ENCODE results near the gene PAK1.

The PAK1 gene

DNA sequence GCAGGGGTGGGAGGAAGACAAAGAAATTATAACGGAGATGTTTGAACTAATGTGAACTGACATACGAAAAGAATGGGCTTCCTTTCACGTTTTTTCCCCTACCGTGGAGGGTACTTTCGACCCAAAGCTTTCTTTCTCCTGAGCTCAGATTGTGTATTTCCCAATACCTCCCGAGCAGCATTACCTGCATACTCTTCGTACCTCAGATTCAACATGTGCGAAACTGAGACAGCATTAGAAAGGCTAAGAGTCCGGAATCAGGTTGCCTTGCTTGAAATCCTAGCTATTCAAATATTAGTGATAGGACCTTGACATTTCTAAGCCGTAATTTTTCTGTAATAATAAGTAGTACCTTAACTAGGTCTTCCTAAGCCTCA, 778 bp upstream of the PAK1 start:
- FAIRE-seq, result no peak

GRCh38 chr11:77472991-77473800, 698 bp downstream of the PAK1 start:
- DNase-seq (ENCODE audit: low spot score) (peak; percentile 79), FAIRE-seq (peak; percentile 81)

More for the DNA sequence above, 778 bp upstream of the PAK1 start:
- DNase-seq (ENCODE audit: low spot score), result no peak

- DNase-seq (ENCODE audit: low spot score), result peak; percentile 24
- no peak for FAIRE-seq
These were observed 2.2 kb downstream of the PAK1 start for GRCh38 chr11:77471558-77472193.

DNA sequence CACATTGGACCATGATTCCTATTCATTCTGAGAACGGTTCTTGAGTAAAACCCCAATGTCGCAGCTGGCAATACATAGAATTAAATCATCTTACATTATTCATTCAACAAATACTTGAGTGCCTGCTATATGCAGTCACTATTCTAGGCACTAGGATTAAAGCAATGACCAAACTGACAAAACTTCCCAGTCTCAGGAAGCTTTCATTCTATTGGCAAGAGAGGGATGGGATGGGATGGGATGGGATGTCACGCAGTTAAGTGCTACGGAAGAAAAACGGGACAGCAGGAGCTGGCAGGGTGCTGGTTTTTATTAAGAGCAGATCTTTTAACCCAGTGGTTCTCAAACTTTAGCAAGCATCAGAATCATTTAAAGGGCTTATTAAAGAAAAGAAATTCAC, 2.9 kb downstream of the PAK1 start:
- DNase-seq (ENCODE audit: low spot score) (no peak), FAIRE-seq (no peak)

- no peak for DNase-seq (ENCODE audit: low spot score)
- no peak for FAIRE-seq
These were observed 3.4 kb downstream of the PAK1 start for GRCh38 chr11:77470504-77470903.

DNA sequence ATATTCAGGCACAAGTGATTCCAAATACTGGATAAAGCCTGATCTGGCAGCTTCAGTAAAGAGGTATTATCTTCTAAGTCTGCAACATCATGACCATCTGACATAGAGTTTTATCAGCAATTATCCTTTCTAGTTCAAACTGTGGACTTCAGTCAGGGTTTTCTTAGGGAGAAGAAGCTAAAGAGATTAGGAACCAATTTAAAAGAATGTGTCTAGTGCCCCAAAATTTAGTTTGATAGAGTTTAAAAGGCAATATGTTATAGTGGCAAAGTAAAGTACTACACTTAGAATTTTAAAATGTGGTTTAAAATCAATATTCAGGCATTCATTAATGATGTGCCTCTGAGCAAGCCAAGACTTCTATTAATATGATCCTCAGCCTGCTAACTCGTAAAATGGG, 5.4 kb downstream of the PAK1 start:
- FAIRE-seq (no peak), DNase-seq (ENCODE audit: low spot score) (no peak)

- no peak for DNase-seq (ENCODE audit: low spot score)
- no peak for FAIRE-seq
These were observed 5.9 kb downstream of the PAK1 start for GRCh38 chr11:77467993-77468392.

- no peak for DNase-seq (ENCODE audit: low spot score)
- no peak for FAIRE-seq
These were observed 6.7 kb downstream of the PAK1 start for GRCh38 chr11:77467233-77467632.

- no peak for FAIRE-seq
- DNase-seq (ENCODE audit: low spot score), result no peak
These were observed 16.6 kb downstream of the PAK1 start for GRCh38 chr11:77457340-77457739.

GRCh38 chr11:77455740-77456139, 18.2 kb downstream of the PAK1 start:
- DNase-seq (ENCODE audit: low spot score) (no peak), FAIRE-seq (no peak)

DNA sequence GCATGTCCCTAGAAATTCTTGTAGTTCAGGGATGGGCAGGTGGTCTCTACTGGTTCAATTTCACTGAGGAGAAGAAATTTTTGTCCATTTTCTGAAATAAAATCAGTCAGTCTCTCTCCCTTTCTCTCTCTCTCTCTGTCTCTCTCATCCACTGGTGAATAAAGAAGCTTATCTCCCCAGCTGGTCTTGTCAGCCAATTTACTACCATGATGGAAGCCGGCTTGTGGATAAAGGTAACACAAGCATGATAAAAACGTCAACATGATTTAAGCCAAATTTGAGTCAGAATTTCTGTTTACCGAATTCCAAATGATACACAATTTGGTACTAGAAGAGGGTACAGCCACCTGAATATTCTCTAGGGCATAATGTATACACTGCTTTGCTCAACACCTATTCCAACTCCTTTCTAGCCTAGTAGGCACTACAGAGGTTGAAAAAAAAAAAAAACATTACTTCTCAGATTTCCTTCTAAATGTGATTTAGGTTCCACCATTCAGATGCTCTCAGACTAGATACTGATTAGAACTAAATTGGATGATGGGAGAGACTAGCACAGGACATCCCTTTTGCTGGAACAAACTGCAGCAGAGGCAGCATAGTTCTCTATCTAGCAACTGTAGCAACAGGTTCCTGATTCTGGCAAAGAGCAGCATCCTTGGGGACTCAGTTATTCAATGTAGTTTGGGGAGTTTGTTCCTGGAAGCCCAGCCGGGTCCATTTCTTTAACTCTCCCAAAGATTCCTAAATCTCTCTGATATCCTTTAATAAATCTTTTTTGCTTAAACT, 18.8 kb downstream of the PAK1 start:
- FAIRE-seq (no peak), DNase-seq (ENCODE audit: low spot score) (no peak)

DNA sequence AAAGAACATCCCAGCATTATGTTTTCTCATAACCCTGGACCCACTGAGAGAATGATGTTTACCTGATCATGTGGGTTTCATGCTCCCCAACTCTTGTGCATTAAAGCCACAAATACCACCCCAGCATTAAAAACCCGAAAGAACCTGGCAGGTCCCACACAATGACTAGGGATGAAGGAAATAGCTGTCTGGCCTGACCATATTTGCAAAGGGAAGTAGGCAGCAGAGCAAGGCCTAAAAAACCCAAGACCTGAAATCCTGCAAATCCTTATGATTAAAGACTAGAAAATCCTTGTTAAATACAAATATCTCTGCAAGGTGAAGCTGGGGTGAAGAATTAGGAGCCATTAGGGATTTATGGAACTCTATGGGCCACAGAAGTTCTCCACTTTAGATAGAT, 23.7 kb downstream of the PAK1 start:
- DNase-seq (ENCODE audit: low spot score) (no peak), FAIRE-seq (no peak)

GRCh38 chr11:77449784-77450183, 24.1 kb downstream of the PAK1 start:
- FAIRE-seq (no peak), DNase-seq (ENCODE audit: low spot score) (no peak)

DNA sequence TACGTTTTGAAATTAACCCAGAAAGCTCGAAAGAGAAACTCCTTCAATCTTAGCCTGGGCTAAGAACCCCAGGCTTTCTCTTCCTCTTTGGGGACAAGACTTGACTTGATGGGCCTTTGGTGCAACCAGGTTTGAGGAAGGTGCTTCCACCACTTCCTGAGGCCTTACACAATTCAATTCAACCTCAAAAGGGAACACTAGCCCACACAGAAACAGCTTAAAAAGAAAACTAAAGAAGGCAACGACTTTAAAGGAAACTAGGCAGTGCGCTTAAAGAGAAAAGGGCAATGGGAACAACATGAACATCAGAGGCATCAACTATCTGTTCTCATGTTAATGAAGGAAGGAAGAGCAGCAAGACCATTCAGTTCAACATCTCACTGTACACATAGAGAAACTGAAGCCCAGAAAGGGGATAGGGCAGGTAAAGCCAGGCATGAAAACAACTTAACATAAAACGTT, 24.8 kb downstream of the PAK1 start:
- DNase-seq (ENCODE audit: low spot score), result no peak
- no peak for FAIRE-seq

GRCh38 chr11:77448269-77448668, 25.6 kb downstream of the PAK1 start:
- no peak for DNase-seq (ENCODE audit: low spot score)
- no peak for FAIRE-seq

- FAIRE-seq (no peak), DNase-seq (ENCODE audit: low spot score) (no peak)
These were observed 26.8 kb downstream of the PAK1 start for GRCh38 chr11:77446911-77447629.

DNA sequence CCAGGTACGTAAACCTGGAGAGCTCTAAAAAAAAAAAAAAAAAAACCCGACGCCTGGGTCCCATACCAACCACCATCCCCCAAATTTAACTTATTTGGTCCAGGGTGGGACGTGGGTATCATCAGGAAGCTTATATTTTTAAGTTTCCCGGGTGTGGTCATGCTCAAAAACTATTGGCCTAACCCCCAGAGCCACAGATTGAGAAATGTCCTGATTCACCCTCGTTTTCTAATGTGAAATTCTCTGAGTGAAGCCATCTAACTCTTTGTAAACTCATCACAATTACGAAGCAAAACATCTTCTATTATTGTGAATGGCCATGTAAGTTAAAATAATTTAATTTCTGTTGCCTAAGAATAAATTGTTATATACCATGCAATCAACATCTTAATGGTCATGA, 29.6 kb downstream of the PAK1 start:
- FAIRE-seq (no peak), DNase-seq (ENCODE audit: low spot score) (no peak)

DNA sequence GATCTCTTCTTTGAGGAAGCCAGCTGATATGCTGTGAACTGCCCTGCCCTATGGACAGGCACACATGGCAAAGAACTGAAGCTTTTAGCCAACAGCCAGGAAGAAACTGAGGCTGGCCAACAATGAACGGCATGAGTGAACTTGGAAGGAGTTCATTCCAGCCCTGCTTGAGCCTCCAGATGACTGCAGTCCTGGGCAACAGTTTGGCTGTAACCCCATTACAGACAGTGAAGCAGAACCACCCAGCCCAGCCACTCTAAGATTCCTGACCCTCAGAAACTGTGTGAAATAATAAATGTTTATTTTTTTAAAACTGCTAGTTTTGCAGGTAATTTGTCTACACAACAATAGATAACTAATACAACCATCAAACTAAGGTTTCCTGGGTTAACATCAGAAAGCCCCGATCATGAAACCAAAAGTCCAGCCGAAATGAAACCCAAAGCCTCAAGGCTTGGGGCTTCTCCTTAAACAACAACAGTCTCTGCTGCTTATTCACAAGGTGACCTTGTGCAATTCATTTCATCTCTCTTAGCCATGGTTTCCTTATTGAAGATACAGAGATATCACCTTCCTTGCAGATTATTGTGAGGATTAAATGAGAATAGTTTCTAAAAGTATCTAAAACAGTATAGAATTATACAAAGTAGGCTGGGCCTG, 31.4 kb downstream of the PAK1 start:
- DNase-seq (ENCODE audit: low spot score) (no peak), FAIRE-seq (no peak)

DNA sequence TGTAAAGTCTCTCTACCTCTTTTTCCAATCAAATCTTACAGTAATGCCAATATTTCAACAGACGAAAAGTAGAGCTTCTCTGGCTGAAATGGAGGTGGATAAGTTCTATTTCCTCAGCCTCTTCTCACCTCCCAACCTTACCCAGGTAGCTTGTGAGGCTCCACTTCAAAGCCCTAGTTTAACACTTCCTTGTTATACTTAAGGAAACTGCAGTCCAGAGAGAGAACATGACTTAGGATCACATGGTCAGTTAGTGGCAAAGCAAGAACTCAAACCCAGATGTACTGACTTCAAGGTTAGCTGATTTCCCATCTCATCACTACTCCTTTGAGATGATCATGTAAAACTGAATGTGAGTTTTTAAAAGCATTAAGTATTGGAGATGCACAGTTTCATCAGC, 32.5 kb downstream of the PAK1 start:
- DNase-seq (ENCODE audit: low spot score) (no peak), FAIRE-seq (no peak)

GRCh38 chr11:77440678-77441077, 33.2 kb downstream of the PAK1 start:
- no peak for FAIRE-seq

DNA sequence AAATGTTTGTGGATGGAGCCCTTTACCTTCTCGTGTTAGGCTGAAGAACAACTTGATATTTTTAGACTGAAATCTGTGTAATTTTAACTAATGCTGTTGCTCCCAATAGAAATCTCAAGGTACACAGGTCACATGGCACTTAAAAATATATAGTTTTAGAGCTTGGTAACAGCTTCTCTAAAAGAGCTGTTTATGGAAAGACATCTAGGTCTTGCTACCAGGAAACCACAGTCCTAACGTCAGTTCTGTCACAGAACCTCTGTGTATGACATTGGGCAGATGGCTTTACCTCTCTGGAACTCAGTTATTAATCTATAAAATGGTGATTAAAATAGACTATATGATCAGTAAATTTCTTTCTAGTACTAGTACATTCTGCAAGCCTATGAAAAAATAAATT, 35.4 kb downstream of the PAK1 start:
- no peak for FAIRE-seq
- DNase-seq (ENCODE audit: low spot score), result no peak

More at GRCh38 chr11:77440678-77441077, 33.2 kb downstream of the PAK1 start:
- DNase-seq (ENCODE audit: low spot score), result no peak

Data from urothelium cell line (cell line).